ENCODE results near the gene FHIP2A.

The FHIP2A gene

DNA sequence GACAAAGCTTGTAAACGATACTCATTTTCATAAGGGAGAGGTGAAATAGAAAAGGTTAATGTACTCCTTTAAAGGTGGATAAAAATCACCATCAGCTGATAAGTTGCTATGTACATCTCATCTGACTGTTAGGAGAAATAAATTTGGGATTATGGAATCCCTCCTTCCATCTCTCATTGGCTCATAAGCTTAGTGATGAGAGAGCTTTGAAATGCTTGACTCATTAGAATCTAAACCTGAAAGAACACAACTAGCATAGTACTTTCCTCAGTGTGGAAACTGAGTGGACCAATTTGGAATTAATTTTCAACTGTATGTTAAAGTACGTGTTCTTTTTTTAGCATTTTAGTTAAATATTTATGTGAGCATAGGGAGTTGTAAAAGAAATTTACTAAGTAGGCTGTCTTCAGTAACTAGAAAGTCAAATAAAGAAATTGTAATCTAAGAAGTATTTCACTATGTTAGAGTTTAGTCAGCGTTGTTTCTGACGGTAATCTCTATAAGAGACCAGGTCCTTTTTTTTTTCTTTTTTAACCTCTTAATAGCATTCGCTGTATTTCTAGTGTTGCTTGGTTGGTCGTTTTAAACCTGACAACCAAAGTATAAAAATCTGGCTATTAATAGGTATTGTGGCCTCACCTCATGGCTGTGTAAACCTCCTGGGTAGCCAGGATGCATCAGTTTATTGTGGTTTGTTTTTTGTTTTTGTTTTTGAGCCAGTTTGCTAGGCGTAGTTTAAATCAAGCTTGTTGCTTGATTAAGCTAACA lies 34.4 kb downstream of the FHIP2A start:
- no peak overlapping the region for H3K27ac ChIP-seq (ENCODE audit: extremely low read depth, low read depth, low read length)
- TF ChIP-seq ZNF394 (tag by site-specific recombination; IDR thresholded peaks at IDR 0.05; ENCODE audit: borderline replicate concordance) = no peak
- TF ChIP-seq, protein P1, sequence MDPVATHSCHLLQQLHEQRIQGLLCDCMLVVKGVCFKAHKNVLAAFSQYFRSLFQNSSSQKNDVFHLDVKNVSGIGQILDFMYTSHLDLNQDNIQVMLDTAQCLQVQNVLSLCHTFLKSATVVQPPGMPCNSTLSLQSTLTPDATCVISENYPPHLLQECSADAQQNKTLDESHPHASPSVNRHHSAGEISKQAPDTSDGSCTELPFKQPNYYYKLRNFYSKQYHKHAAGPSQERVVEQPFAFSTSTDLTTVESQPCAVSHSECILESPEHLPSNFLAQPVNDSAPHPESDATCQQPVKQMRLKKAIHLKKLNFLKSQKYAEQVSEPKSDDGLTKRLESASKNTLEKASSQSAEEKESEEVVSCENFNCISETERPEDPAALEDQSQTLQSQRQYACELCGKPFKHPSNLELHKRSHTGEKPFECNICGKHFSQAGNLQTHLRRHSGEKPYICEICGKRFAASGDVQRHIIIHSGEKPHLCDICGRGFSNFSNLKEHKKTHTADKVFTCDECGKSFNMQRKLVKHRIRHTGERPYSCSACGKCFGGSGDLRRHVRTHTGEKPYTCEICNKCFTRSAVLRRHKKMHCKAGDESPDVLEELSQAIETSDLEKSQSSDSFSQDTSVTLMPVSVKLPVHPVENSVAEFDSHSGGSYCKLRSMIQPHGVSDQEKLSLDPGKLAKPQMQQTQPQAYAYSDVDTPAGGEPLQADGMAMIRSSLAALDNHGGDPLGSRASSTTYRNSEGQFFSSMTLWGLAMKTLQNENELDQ (tag by site-specific recombination; IDR thresholded peaks at IDR 0.05; ENCODE audit: low read depth) = no peak
- TF ChIP-seq ZNF23 (tag by site-specific recombination; IDR thresholded peaks at IDR 0.05; ENCODE audit: borderline replicate concordance) = no peak
- TF ChIP-seq ZSCAN30 (tag by site-specific recombination; IDR thresholded peaks at IDR 0.05) = no peak
- no peak for TF ChIP-seq ZNF843 (tag by site-specific recombination; IDR thresholded peaks at IDR 0.05)
- no peak for TF ChIP-seq ZBTB7A (tag by site-specific recombination; IDR thresholded peaks at IDR 0.05; ENCODE audit: low read depth)
- TF ChIP-seq MZF1 (tag by site-specific recombination; IDR thresholded peaks at IDR 0.05; ENCODE audit: borderline replicate concordance) = no peak
- TF ChIP-seq, protein P2, sequence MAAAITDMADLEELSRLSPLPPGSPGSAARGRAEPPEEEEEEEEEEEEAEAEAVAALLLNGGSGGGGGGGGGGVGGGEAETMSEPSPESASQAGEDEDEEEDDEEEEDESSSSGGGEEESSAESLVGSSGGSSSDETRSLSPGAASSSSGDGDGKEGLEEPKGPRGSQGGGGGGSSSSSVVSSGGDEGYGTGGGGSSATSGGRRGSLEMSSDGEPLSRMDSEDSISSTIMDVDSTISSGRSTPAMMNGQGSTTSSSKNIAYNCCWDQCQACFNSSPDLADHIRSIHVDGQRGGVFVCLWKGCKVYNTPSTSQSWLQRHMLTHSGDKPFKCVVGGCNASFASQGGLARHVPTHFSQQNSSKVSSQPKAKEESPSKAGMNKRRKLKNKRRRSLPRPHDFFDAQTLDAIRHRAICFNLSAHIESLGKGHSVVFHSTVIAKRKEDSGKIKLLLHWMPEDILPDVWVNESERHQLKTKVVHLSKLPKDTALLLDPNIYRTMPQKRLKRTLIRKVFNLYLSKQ (tag by site-specific recombination; IDR thresholded peaks at IDR 0.05; ENCODE audit: borderline replicate concordance) = no peak
- TF ChIP-seq, protein P3, sequence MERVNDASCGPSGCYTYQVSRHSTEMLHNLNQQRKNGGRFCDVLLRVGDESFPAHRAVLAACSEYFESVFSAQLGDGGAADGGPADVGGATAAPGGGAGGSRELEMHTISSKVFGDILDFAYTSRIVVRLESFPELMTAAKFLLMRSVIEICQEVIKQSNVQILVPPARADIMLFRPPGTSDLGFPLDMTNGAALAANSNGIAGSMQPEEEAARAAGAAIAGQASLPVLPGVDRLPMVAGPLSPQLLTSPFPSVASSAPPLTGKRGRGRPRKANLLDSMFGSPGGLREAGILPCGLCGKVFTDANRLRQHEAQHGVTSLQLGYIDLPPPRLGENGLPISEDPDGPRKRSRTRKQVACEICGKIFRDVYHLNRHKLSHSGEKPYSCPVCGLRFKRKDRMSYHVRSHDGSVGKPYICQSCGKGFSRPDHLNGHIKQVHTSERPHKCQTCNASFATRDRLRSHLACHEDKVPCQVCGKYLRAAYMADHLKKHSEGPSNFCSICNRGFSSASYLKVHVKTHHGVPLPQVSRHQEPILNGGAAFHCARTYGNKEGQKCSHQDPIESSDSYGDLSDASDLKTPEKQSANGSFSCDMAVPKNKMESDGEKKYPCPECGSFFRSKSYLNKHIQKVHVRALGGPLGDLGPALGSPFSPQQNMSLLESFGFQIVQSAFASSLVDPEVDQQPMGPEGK (tag by site-specific recombination; IDR thresholded peaks at IDR 0.05) = no peak
- TF ChIP-seq ZNF311 (tag by site-specific recombination; IDR thresholded peaks at IDR 0.05; ENCODE audit: borderline replicate concordance) = no peak
- no peak for TF ChIP-seq IKZF3 (tag by site-specific recombination; IDR thresholded peaks at IDR 0.05)
- no peak for TF ChIP-seq ZNF654 (tag by site-specific recombination; IDR thresholded peaks at IDR 0.05; ENCODE audit: low read depth)
- no peak for TF ChIP-seq ZNF677 (tag by site-specific recombination; IDR thresholded peaks at IDR 0.05)
- no peak for TF ChIP-seq ZNF548 (tag by site-specific recombination; IDR thresholded peaks at IDR 0.05)
- ChIA-PET CTCF (interaction anchor here (0.6 to 1.6 kb wide), 4 partner anchors 10 to 406 kb away, joined by 3 to 9 read pairs (median 7); no protein-coding TSS in a partner anchor), POLR2A (no interaction called here)
- no peak overlapping the region for H3K4me3 ChIP-seq (ENCODE audit: low read depth, low read length)
- no peaks in the 10 kb centered on the region for H3K9me3 ChIP-seq (ENCODE audit: control insufficient read depth, insufficient read depth, low read depth, low read length)
- peaks cover 53 to 57% of the 10 kb centered on the region in 2 experiments for H3K36me3 ChIP-seq (ENCODE audit: control insufficient read depth in 2 of 2, insufficient read depth in 1 of 2, low read length in 2 of 2)
- no peaks in the 10 kb centered on the region for H3K4me1 ChIP-seq (ENCODE audit: control insufficient read depth, insufficient read depth, low read length)

DNA sequence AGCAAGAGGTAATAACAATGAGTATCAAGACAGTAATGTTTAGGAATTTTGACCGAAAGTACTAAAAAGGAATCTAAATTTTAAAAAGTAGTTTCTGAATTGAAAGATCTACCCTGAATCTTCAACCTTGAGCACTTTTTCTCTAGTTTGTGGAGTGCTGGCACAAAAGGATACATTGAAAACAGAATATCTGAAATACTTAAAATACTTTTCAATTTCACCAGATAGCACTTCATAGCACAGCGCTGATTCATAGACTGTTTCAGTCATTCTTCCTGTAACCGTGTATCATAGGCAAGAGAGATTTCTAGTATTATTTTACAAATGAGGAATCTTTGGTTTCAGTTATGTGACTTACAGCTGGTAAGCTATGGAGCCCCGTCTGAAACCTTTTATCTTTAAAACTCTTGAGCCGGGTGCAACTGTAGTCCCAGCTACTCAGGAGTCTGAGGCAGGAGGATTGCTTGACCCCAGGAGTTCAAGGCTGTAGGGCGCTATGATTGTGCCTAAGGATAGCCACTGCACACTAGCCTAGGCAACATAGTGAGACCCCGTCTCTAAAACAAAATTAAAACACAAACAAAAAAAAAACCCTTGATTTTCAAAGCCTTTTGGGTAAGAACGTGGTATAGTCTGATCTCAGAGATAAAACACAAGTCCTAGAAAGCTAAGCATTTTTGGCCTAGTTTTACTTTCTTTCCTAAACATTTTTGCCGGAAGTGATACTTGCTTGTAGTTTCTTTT lies 35.1 kb downstream of the FHIP2A start:
- Histone ChIP-seq H3K4me1 (ENCODE audit: control insufficient read depth, insufficient read depth, low read length) (no peaks in the 10 kb centered on the region), H3K36me3 (ENCODE audit: control insufficient read depth in 2 of 2, insufficient read depth in 1 of 2, low read length in 2 of 2) (peaks cover 60 to 63% of the 10 kb centered on the region in 2 experiments), H3K4me3 (ENCODE audit: low read depth, low read length) (no peak overlapping the region), H3K9me3 (ENCODE audit: control insufficient read depth, insufficient read depth, low read depth, low read length) (no peaks in the 10 kb centered on the region), H3K27ac (ENCODE audit: extremely low read depth, low read depth, low read length) (no peak overlapping the region)
- CTCF ChIA-PET = interaction anchor here (0.6 to 1.6 kb wide), 3 partner anchors 20 to 405 kb away, joined by 3 to 9 read pairs (median 6); no protein-coding TSS in a partner anchor
- POLR2A ChIA-PET = no interaction called here
- no peak for TF ChIP-seq KLF8 (tag by site-specific recombination; IDR thresholded peaks at IDR 0.05)
- TF ChIP-seq, protein P4, sequence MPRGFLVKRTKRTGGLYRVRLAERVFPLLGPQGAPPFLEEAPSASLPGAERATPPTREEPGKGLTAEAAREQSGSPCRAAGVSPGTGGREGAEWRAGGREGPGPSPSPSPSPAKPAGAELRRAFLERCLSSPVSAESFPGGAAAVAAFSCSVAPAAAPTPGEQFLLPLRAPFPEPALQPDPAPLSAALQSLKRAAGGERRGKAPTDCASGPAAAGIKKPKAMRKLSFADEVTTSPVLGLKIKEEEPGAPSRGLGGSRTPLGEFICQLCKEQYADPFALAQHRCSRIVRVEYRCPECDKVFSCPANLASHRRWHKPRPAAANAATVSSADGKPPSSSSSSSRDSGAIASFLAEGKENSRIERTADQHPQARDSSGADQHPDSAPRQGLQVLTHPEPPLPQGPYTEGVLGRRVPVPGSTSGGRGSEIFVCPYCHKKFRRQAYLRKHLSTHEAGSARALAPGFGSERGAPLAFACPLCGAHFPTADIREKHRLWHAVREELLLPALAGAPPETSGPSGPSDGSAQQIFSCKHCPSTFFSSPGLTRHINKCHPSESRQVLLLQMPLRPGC (tag by site-specific recombination; IDR thresholded peaks at IDR 0.05) = no peak
- no peak for TF ChIP-seq ZNF544 (tag by site-specific recombination; IDR thresholded peaks at IDR 0.05)
- TF ChIP-seq, protein P1 (tag by site-specific recombination; IDR thresholded peaks at IDR 0.05; ENCODE audit: low read depth) = no peak
- no peak for TF ChIP-seq ZNF324 (tag by site-specific recombination; IDR thresholded peaks at IDR 0.05)
- TF ChIP-seq, protein P5, sequence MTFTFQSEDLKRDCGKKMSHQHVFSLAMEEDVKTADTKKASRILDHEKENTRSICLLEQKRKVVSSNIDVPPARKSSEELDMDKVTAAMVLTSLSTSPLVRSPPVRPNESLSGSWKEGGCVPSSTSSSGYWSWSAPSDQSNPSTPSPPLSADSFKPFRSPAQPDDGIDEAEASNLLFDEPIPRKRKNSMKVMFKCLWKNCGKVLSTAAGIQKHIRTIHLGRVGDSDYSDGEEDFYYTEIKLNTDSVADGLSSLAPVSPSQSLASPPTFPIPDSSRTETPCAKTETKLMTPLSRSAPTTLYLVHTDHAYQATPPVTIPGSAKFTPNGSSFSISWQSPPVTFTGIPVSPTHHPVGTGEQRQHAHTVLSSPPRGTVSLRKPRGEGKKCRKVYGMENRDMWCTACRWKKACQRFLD (tag by site-specific recombination; IDR thresholded peaks at IDR 0.05) = no peak
- no peak for TF ChIP-seq SCRT1 (tag by site-specific recombination; IDR thresholded peaks at IDR 0.05; ENCODE audit: borderline replicate concordance)
- no peak for TF ChIP-seq ZNF146 (tag by site-specific recombination; IDR thresholded peaks at IDR 0.05)

Measured in HEK293 (cell line).